Measurements from ENCODE around the gene GPC5.
"Not testable (repeated sequence)": the region's sequence is repeated elsewhere in the genome, so short reads cannot be mapped to it uniquely, and the experiment has no call there.

GPC5 gene

DNA sequence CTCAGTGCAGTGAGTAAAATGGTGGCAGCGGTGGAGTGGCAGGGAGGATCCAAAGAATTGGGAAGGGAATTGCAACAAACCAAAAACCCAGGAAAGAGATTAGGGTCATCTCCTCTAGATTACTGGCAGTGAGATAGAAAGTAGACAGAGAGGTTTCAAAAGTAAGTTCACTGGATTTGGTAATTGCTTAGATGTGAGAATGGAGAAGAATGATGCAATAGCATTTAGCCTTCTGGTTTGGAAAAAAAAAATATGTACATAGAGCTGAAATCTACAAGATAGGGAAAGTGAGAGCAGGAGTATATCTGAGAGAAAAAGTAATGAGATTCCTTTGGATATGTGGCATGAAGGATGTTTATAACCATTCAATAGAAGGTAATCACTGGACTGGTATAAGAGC lies 1345.6 kb downstream of the GPC5 start:
- no peak for DNase-seq (ENCODE audit: low read depth)

DNA sequence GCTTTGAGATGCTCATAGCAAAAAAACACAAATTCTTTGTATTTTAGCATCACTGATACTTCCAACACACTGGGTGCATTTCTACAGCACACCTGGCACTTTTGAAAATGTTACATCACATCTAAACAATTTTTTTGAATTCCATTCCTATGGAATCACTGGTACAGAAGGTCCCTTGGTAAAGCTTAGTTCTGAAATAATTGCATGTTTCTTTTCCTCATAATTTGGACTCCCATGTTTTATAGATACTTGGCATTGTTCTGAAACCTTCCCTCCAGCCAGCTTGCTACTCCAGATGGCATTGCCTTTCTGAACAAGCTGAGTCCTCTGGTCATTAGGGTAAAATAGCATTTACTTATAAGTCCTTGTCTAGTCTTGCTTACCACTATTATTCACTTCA lies 1346.8 kb downstream of the GPC5 start:
- DNase-seq (ENCODE audit: low read depth): no peak

DNA sequence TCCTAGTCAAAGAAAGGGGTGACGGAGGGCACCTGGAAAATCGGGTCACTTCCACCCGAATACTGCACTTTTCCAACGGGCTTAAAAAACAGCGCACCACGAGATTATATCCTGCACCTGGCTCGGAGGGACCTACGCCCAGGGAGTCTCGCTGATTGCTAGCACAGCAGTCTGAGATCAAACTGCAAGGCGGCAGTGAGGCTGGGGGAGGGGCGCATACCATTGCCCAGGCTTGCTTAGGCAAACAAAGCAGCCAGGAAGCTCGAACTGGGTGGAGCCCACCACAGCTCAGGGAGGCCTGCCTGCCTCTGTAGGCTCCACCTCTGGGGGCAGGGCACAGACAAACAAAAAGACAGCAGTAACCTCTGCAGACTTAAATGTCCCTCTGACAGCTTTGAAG lies 1354.3 kb downstream of the GPC5 start:
- not testable (repeated sequence) for DNase-seq (ENCODE audit: low read depth)

DNA sequence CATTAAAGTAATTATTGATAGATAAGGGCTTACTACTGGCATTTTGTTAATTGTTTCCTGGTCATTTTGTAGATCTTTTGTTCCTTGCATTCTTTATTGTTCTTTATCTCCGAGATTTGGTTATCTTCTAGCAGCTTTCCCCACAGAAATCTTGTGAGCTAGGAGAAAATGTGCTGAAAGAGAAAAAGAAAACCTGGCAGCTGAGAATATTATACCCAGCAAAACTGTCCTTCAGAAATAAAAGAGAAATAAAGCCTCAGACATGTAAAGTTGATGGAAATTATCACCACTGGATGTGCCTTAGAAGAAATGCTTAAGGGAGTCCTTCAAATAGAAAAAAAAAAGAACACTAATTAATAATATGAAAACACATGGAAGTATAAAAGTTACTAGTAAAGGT lies 1363.3 kb downstream of the GPC5 start:
- no peak for DNase-seq (ENCODE audit: low read depth)

DNA sequence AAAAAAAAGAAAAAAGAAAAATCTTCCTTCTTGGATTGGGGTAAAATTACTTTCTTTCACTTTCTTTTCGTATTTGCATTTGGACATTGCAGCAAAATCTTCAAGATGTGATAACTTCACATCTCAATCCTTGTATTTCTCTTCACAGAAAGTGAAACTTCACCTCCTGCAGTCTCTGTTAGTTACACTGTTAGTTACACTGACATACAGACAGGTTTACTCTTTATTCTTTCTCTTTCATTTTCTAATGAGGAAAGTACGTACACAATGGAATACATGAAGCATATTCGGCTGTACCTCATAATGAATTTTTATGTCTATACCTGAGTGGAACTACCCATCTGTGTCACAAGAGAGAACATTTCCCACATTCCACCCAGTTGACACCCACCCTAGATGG lies 1369.0 kb downstream of the GPC5 start:
- DNase-seq (ENCODE audit: low read depth): no peak

DNA sequence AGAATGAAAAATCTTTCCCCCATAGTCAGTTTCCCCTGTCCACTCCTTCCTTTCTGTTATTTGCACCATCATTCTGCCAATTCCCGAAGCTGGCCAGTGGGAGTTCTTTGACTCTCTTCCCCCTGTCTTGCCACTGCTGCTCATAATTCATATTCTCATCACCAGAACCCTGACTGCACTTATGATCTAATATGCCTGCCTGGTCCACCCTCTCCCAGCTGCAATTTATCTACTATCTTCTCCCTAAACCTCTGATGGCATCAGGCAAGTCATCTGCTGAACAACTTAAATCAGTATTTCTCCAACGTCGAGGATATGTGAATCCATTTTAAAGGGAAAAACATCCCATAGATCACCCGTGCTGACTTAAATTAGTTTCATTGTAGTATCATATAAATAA lies 1370.2 kb downstream of the GPC5 start:
- no peak for DNase-seq (ENCODE audit: low read depth)

DNA sequence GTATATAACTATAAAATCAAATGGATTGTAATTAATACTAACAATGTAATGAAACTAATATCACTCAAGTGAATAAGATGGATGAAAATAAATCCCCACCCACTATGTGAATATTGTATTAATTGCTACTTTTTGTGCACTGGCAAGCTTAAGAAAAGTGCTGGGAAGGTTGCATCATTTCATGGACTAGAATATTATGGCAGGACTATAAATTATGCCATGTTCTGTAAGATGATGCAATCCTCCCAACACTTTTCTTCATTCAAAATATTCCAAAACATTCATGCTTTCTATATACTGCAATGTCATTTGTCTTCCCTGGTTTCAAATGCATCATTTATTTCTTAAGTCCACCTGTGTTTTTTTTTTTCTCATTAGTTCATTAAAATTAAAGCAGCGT lies 1370.6 kb downstream of the GPC5 start:
- no peak for DNase-seq (ENCODE audit: low read depth)

DNA sequence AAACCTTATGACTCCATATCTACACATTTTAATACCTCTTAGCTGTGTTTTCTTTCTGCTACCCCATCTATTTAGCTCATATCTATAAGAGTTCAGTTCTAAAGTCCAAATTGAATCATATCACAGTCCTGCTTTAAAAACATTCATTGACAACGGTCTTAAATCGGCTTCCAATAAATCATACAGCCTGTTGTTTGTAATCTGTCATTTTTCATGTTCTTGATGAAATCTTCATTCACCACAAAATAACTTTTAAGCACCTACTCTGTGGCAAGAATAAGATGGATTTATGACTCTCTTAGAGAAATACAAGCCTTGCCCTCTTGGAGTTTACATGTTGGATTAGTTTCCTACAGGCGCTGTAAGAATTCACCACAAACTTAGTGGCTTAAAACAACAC lies 1377.2 kb downstream of the GPC5 start:
- no peak for DNase-seq (ENCODE audit: low read depth)

DNA sequence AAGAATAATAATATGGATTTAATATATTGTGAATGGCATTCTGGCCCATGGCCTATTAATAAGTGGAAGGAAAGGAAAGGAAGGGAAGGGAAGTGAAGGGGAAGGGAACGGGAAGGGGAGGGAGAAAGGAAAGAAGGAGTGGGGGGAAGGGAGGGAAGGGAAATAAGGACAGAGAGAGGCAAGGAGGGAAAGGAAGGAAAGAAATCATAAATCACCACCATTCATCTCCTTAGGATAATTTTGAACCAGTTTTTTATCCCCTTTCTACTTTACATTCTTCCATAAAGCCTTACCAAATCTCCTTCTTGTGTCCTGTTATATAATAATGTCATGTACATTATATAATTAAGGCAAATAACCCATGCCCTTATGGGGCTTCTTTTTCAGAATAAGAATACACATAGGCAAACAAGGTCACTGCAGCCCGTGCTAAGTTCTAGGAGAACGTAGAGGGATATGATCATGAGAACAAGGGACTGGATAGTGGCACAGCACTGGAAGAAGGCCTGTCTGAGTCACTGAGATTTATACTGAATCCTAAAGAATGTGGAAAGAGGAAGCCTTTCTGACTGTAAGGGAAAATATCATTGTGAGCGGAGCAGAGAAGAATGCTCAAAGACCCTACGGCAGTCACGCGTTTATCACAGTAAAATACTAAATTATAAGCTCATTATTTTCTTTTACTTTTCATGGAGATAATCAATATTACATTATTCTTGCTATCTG lies 1383.7 kb downstream of the GPC5 start:
- no peak for DNase-seq (ENCODE audit: low read depth)

DNA sequence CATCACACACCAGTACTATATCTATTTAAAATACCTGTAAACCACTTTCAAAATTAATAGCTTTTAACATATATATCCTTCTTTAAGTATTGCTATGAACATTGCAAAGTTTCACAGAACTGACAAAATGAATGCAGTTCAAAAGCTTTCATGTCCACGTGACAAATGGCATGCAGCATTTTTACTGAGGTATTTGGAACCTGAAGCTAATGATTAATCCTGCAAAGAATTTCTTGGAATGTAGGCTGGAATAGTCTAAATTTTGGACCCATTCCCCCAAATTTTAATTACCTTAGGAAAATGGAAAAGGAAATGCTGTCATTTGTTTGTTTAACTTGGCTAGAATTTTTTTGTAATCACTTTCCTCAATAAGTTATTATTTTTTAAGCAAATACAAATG lies 1404.4 kb downstream of the GPC5 start:
- no peak for DNase-seq (ENCODE audit: low read depth)

DNA sequence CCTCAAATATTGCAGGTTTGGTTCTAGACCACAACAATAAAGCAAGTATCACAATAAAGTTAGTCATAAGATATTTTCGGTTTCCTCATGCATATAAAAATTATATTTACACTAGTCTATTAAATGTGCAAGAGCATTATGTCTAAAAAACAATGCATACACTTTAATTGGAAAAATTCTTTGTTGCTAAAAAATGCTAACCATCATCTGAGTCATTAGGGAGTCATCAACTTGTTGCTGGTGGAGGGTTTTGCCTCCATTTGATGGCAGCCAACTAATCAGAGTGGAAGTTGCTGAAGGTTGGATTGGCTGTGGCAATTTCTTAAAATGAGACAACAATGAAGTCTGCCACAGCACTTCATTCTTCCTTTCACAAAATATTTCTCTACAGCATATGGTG lies 1405.9 kb downstream of the GPC5 start:
- peak; percentile 50 for DNase-seq (ENCODE audit: low read depth)

DNA sequence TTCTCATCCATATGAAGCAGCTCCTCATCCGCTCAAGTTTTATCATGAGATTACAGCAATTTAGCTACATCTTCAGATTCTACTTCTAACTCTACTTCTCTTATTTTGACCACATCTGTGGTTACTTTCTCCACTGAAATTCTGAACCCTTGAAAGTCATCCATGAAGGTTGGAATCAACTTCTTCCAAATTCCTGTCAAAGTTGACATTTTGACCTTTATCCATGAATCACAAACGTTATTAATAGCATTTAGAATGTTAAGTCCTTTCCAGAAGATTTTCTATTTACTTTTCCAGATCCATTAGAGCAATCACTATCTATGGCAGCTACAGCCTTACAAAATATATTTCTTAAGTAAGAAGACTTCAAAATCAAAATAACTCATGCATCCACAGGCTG lies 1406.5 kb downstream of the GPC5 start:
- peak; percentile 1 for DNase-seq (ENCODE audit: low read depth)

DNA sequence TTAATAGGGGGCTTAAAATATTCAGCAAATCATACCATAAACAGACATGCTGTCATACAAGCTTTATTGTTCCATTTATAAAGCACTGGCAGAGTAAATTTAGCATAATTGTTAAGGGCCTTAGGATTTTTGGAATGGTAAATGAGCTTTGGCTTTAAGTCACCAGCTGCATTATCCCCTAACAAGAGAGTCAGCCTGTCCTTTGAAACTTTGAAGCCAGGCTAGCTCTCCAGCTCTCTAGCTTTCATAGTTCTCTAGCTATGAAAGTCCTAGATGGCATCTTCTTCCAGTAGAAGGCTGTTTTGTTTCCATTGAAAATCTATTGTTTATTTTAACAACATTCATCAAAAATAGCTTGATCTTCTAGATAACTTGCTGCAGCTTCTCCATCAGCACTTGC lies 1407.3 kb downstream of the GPC5 start:
- DNase-seq (ENCODE audit: low read depth): no peak

DNA sequence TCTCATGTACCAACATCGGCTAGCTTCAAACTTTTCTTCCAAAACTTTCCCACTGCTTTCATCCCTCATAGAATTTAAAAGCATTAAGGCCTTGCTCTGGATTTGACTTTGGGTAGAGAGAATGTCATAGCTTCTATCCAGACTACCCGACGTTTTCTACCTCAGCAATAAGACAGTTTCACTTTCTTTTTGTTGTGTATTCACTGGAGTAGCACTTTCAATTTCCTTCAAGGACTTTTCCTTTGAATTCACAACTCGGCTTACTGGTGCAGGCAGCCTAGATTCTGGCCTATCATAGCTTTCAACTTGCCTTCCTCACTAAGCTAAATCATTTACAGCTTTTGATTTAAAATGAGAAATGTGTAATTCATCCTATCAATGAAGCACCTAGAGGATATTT lies 1407.8 kb downstream of the GPC5 start:
- DNase-seq (ENCODE audit: low read depth): peak; percentile 25

DNA sequence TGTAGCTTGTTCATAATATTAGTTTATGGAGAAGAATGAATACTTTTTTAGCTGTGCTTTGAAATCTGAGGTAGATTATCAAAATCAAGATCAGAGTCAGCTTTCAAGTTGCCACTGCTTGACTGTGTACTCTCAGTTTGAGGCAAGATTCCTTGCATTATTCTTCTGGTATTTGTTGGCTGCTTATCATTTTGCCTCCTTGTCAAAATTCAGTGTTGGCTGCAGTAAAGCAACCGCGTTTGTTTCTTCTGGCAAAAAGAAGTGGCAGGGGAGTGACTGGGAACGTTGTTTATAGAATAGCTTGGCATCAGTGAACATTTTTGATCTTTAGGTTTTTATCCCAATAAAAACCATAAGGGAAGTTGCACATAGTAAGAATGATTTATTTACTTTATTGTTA lies 1408.9 kb downstream of the GPC5 start:
- no peak for DNase-seq (ENCODE audit: low read depth)

DNA sequence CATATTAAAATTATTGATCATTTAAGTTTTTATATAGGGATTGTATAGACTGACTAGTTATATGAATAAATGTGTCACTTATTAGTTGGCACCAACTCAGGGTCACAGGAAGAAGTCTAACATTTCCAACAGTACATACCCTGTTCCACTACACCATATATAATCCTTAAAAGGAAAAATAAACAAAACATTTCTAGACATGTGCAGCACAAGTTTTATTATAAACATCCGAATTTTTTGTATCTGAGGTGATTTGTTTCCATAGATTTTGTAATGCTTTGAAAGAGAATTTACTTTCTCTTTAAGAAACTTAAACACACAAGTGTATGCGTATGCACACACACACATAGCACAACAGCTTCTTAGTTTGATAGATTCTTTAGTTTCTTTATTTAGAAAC lies 1409.5 kb downstream of the GPC5 start:
- DNase-seq (ENCODE audit: low read depth): no peak

DNA sequence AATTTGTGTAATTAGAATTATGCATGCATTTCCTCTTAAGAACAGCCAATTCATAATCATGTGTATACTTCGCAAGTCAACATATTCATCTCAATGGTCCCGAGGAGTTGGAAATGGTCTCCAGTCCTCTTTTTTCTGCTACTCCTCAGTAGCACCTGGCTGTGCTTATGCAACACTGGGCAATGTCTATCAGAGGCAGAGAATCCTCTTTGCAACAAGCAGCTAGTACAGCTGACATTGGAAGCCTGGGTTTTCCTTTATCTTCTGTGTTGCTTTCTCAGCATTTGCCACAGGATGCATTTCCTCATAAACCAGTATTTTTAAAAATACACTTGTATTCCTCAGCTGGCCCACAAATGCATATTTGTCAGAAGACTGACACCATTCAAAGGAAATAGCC lies 1422.9 kb downstream of the GPC5 start:
- DNase-seq (ENCODE audit: low read depth): no peak

DNA sequence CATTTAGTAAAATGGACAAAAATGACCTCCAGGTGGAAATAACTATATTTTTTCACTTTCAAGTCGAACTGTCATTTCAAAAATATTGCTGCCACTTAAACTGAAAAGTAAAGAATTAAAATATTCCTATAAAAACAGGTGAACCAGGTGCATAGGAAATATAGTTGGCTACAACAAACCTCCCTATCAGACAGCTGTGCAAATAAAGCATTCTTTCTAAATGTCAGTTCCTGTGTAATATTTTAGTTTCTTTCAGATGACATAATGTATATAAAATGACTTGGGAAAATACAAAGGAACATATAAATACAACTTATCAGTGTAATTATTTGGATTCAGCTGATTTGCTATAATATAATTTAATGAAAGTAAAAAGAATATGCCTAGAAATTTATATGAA lies 1424.6 kb downstream of the GPC5 start:
- DNase-seq (ENCODE audit: low read depth): no peak

DNA sequence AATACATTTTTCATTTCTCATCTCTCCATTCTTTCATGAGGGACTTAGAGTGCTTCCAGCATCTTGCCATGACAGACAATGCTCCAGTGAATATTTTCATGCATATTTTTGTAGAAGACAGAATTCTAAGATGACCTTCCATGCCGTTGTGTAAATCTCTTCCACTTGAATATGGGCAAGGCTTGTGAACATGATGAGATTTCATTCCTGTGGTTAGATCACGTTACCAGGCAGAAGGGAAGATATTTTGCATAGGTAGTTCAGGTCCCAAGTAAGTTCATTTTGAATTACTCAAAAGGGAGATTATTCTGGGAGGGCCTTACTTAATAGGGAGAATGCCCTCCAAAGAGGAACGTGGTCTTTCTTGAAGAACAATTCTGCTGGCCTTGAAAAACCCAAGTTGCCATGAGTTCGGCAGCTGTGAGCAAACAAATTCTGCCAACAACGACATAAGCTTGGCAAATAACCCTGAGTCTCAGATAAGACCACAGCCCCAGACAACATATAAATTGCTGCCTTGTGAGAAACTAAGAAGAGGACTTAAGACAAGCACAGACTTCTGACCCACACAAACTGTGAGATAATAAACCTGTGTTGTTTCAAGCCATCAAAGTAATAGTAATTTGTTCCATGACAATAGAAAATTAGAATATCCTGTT lies 1427.6 kb downstream of the GPC5 start:
- DNase-seq (ENCODE audit: low read depth): no peak

DNA sequence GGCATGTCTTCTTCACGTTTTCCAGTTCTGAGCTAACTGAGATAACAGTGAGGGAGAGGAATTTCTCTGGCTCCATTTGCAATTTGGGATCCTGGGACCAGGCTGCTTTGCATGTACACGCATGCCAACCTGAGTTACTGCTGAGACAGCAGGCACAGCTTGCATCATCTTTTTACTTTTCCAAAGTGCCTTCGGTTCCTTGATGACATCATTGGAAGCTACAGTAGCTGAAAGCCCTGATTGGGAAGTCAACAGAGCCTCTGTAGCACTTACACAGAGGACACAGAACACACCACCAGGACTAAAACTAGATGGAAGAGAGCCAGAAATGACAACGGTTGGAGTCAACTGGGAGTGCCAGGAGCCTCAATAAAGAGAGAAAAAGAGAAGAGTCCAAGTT lies 1429.1 kb downstream of the GPC5 start:
- DNase-seq (ENCODE audit: low read depth): no peak

DNA sequence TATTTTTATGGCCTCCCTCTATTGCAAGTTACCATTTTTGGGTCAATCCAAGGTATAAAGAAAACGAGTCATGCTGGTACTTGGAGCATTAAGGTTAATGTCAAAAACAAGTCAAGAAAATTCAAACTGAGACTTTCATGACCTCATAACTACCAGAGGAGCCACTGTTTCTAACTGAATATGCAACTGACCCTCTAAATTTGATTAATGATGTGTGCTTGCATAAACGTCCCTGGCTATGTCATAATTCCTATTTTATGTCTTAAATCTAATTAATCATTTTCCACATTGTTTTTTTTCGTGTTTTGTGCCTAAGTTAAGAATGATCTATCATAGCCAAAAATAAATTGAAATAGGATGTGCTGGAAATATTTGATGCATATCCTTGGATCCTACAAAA lies 1431.5 kb downstream of the GPC5 start:
- no peak for DNase-seq (ENCODE audit: low read depth)

DNA sequence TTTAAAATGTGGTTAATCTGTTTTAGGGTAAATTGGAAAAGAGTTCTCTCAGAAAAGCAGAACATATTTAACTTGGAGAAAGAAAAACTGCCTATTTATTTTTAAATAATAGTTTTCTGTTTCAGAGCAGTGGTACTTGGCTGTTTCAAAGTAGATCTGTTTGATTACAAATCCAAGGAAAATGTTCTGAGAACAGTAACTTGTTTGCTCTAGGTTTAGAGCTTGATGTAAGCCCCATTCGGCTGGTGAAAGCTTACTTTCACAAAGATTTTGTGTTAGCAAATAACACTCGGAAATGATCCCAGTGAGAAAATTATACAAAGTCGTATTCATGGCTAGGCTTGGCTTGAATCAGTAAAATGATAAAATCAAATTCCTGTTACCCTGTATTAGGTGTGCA lies 1432.4 kb downstream of the GPC5 start:
- no peak for DNase-seq (ENCODE audit: low read depth)

DNA sequence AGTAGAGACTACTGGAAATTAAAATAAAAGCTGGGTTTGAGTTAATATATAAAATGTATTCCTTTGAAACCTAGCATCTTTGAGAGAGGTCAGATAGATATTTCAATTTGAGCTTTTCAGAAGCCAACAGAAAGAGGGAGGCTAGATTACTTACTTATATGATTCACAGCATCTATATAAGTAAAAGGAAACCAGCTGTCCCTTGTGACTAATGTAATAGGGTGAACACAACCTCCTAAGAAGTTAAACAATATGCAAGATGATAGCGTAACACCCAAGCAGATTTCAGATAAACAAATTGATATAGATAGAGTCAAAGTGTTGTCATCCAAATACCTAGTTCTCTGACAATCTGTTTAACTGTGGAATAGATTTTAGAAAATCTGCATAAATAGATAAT lies 1434.7 kb downstream of the GPC5 start:
- peak; percentile 15 for DNase-seq (ENCODE audit: low read depth)

DNA sequence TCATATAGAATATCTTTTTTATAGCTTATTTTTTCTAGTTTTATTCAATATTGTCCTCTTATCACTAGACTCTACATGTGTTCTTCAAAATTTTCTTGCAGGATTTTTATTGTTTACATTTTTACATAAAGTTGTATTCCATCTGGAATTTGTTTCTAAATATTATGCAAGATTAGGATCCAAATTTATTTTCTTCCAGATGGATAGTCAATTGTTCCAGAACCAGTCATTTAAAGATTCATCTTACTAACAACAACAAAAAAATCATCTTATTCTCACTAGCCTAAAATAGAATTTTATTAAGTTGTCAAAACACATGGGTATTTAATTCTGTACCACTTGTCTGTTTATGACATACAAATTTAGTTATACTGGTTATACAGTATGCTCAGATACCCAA lies 1437.8 kb downstream of the GPC5 start:
- DNase-seq (ENCODE audit: low read depth): no peak
